GM18951 (cell line): ENCODE results near the gene CAP2.
"Not testable (repeated sequence)": the region's sequence is repeated elsewhere in the genome, so short reads cannot be mapped to it uniquely, and the experiment has no call there.

Source experiments
- POLR2A ChIP-seq: IDR thresholded peaks from 4 replicates; pipeline ENCODE4 v1.6.1; 2011; ENCODE audit warnings: mild to moderate bottlenecking; ENCODE audit not compliant: insufficient read length, insufficient read depth; ENCODE audit errors: extremely low read depth
- in situ Hi-C: fragments of 300-500 bp; cut with MboI; formaldehyde crosslinking; loops from one replicate; pipeline ENCODE4 v1.12.0; 2022; ENCODE audit warnings: low sequenced_read_pairs, mixed read lengths, inconsistent platforms; ENCODE audit not compliant: unreplicated experiment

Gene CAP2

DNA sequence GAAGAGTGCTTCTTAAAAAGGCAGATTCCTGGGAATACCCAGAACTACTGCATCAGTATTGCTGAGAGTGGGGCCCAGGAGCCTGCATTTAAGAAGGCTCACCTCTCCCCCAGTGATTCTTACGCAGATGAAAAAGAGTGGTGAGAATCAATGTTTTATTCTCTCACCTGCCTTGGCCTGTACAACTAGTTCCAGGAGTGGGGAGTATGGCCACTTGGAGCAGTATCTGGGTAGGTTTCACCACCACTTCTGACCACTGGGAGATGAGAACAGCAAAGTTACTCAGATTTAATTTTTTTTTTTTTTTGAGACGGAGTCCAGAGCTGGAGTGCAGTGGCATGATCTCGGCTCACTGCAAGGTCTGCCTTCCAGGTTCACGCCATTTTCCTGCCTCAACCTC is 16.9 kb downstream of the CAP2 start:
- TF ChIP-seq POLR2A: no peak
- in situ Hi-C loops: no loop called here

DNA sequence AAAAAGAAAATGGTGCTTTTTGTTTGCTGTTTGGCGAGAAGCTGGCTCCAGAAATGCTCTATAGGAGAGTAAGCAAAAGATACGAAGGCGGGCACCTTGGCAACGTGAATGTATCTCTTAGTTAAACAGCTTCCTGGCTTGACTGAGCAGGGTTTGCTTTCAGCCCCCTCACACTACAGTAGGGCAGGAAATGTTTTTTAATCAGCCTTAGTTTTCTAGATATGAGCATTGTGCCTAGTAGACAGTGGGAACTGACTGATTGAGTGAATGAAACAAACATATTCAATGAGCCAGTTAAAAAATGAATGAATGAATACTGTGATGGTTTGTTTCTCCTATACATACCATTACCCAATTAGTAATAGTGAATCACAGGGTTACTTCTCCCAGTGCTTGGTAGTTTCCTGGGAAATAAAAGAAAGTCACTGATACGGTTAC is 19.9 kb downstream of the CAP2 start:
- no peak for TF ChIP-seq POLR2A
- in situ Hi-C loops: no loop called here

DNA sequence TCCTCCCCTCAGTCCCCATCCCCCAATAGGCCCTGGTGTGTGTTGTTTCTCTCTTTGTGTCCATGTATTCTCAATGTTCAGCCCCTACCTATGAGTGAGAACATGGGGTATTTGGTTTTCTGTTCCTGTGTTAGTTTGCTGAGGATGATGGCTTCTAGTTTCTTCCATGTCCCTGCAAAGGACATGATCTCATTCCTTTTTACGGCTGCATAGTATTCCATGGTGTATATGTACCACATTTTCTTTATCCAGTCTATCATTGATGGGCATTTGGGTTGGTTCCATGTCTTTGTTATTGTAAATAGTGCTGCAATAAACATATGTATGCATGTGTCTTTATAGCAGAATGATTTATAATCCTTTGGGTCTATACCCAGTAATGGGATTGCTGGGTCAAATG is 21.0 kb downstream of the CAP2 start:
- in situ Hi-C loops: not testable (repeated sequence)

DNA sequence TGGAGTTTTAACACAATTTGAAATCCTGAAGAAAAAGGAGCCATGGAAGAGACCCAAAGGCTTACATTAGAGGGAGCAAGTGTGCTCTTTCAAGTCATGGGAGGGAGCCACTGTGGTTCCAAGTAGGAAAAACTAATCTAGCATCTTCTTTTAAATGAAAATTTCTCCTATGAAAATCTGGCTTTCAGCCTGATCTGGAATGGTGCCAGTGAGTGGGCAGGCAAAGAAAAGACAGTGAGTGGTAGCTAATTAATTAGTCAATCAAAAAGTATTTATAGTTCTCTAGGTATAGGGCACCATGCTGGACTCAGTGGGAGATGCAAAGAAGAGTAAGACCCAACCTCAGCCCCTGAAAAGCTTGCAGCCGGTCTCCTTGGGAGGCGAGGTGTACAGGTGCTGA is 21.9 kb downstream of the CAP2 start:
- in situ Hi-C loops: no loop called here
- no peak for TF ChIP-seq POLR2A

DNA sequence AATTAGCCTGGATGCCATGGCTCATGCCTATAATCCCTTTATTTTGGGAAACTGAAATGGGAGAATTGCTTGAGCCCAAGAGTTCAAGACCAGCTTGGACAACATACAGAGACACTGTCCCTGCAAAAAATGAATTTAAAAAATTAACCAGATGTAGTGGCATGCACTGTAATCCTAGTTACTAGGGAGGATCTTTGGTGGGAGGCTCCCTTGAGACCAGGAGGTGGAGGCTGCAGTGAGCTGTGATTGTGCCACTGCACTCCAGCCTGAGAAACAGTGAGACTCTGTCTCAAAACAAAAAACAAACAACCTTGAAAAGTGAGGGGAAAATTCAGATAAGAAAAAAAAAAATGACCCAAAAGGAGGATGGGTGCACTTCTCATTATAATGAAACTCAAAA is 23.4 kb downstream of the CAP2 start:
- TF ChIP-seq POLR2A: no peak
- in situ Hi-C loops: no loop called here

DNA sequence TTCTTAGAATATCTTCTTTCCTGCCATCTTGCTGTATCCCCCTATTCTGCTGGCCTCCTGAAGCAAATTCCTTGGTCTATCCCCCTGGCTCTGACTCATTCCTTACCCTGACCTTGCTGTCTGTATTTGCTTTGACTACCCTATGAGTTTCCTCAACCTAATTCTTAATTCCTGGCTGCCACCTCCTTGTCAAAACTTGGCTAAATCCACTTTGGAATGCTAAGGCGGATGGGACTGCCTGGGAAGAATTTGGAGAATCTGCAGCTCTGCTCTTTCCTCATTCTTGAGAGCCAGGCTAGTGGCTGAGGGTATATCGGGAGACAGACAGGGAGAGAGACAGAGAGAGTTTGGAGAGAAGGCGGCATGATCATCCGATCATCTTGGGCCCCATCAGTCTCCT is 24.4 kb downstream of the CAP2 start:
- in situ Hi-C loops: no loop called here
- TF ChIP-seq POLR2A: no peak

DNA sequence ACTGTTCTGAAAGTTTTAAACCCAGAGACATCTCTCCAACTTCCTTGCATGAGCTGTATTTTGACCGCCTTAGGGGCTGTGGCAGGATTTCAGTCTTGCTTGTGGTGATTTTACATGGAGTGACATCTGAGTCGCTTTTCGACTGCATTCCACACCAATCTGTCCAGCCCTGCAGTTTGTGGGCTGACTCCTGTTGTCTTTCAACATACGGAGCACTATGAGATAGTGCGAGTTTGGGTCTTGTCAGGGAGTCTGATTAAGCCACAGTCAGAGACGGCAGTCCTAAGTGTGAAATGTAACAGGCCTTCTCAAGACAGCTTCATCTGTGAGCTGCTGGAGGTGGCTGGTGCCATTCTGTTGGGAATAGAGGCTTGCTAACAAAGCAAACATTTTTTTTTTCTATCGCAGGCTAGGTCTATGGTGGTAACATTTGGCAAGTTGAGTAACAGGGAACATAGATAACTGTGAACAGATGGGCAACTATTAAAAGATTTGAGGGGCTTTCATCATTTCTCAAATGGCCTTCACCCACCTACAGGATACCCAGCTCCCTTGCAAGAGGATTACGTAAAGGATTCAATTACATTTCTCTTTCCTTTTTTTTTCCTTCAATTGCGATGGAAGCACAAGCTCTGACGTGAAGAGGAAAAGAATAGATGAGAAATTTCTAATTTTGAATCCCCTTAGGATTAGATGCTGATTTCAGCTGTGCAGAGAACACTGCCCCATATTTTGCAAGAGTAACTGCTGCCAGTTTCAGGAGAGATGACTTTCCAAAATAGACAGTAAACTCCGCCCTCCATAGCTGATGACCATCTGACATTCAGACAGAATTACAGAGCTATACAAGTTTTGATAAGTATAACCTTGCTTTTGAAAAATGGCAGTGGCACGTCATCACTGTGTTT is 25.1 kb downstream of the CAP2 start:
- TF ChIP-seq POLR2A: no peak
- in situ Hi-C loops: no loop called here

DNA sequence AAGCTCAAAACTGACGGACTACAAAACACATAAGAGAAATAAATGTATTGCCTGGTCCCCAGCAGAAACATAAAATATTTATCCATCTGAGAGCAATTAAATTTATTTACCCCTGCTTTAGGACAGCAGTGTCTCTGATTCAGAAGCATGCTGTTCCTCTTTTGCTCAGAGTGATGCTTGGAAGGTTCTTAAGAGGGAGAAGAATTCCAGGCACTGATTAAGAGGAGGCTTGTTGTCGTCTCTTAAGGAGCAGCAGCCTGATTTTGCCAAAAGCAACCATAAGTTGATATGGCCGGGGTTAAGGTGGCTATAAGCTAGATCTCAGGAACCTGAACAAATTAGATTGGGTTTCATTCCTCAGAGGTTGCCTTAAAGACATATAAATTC is 25.8 kb downstream of the CAP2 start:
- in situ Hi-C loops: no loop called here
- TF ChIP-seq POLR2A: no peak

DNA sequence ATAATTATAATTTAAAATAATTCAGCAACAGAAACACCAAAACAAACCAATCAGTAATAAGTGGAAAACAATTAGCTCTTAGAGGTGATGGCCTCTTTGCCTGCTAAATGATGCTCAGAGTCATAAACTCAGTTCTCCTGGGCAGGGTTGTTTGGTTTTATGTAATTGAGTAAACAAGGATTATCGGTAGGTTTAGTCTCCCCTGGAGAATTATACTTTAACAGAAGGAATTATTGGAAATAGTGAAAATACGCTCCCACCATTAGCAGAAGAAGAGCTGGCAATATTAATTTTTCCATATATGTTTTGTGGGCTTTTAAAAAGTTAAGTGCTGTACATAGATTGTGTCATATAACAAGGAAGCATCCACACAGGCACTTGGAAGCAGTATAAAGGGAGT is 27.0 kb downstream of the CAP2 start:
- in situ Hi-C loops: no loop called here

DNA sequence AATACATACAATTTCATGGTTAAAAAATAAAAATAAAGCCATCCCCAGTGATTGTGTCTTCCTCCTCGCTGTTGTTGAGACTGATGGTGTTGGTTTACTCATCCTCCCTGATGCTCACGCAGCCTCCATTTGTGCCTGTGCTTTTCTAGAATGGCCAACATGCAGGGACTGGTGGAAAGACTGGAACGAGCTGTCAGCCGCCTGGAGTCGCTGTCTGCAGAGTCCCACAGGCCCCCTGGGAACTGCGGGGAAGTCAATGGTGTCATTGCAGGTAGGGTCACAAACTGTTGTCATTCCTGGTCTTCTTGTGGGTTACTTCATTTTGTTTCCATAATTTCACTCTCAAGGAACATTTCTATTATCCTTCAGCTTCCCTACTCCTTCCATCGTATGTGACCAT is 28.0 kb downstream of the CAP2 start:
- in situ Hi-C loops: no loop called here

More for the DNA sequence above, 27.0 kb downstream of the CAP2 start:
- no peak for TF ChIP-seq POLR2A

DNA sequence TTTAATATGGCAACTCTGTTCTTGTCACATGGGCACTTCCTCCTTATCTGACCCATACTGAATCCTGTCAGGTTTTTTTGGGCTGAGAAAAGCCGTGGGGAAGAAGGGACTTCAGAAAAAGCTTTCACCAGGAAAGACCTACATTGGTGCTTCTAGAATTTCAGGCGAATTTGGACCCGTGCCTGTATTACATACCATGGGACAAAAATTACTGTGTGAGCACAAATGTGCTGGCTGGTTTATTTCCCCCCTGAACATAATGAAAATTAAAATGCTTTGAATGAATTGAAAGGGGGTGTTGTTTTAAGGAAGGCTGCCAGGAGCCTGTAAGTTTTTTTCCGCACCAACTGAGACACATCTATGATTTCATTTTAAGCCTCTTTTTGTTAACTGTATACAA is 29.6 kb downstream of the CAP2 start:
- TF ChIP-seq POLR2A: no peak

More for the DNA sequence above, 28.0 kb downstream of the CAP2 start:
- no peak for TF ChIP-seq POLR2A

DNA sequence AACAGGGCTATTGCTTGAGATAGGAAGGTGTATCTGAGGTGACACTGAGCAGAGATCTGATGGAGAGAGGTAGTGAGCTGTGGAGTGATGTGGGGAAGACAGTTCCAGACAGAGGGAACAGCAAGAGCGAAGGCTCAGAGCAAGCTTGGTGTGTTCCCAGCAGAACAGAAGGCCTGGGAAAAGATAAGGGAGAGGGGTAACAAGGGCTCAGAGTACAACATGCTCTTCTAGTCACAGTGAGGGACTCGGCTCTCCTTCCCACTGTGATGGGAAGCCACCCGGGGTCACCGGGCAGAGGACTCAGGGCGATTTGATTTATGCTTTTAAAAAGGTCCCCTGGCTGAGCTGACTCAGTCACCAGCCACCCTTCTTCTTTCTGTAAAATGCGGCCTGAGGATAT is 33.7 kb downstream of the CAP2 start:
- no peak for TF ChIP-seq POLR2A
- in situ Hi-C loops: no loop called here

More for the DNA sequence above, 29.6 kb downstream of the CAP2 start:
- in situ Hi-C loops: no loop called here

DNA sequence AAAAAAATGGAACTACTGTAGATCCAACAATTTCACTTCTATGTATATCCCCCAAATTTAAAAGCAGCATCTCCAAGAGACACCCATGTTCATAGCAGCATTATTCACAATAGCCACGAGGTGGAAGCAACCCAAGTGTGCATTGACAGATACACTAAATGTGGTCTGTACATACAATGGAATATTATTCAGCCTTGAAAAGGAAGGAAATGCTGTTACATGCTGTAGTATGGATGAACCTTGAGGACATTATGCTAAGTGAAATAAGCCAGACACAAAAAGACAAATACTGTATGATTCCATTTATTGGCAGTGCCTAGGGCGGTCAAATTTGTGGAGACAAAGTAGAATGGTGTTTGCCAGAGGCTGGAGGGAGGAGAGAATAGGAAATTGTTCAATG is 34.2 kb downstream of the CAP2 start:
- TF ChIP-seq POLR2A: no peak
- in situ Hi-C loops: no loop called here

DNA sequence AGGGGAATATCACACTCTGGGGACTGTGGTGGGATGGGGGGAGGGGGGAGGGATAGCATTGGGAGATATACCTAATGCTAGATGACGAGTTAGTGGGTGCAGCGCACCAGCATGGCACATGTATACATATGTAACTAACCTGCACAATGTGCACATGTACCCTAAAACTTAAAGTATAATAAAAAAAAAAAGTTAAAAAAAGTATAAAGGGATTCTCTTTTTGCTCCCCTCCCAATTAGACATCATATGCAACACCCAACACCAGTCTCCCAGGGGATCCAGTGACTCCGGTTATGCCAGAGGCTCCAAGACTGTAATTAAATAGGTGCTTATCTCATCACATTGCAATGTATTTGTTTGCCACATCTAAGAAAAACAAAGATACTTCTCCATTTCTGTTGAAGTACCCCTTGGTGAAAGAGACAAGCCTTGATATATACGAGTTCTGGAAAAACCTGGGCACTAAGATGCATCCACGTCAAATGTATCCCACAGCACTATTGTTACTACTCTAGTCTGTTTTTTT is 35.3 kb downstream of the CAP2 start:
- in situ Hi-C loops: not testable (repeated sequence)
